DND-41 (cell line): Measurements from ENCODE around the gene MTX2.

Experiments used
- ATAC-seq: fragments of 200-7000 bp; cut with Tn5 transposase; 3 replicates; pipeline ENCODE4 v1.9.1; 2021; ENCODE audit warnings: low read depth; ENCODE audit not compliant: insufficient read depth
- DNase-seq: peaks from one replicate; pipeline ENCODE4 v3.0.0-alpha.2; 2020
- H2AFZ ChIP-seq: 2 replicates; pipeline ENCODE4 v1.6.0; 2012; ENCODE audit warnings: low read depth, low read length
- H3K27ac ChIP-seq: 2 replicates; pipeline ENCODE4 v1.5.1; 2012; ENCODE audit warnings: low read length, inconsistent platforms
- H3K27me3 ChIP-seq: fragments of 200-600 bp; sonication (generic); 2 replicates; pipeline ENCODE4 v1.6.0; 2012; ENCODE audit warnings: low read length, mild to moderate bottlenecking, inconsistent platforms; ENCODE audit not compliant: insufficient read depth, poor library complexity
- H3K36me3 ChIP-seq: 2 replicates; pipeline ENCODE4 v1.5.1; 2012; ENCODE audit warnings: low read length, inconsistent platforms; ENCODE audit not compliant: insufficient read depth
- H3K4me1 ChIP-seq: 2 replicates; pipeline ENCODE4 v1.5.1; 2012; ENCODE audit warnings: mild to moderate bottlenecking, low read length; ENCODE audit not compliant: insufficient read depth
- H3K4me2 ChIP-seq: 2 replicates; pipeline ENCODE4 v1.6.0; 2012; ENCODE audit warnings: mild to moderate bottlenecking, moderate library complexity, low read length, inconsistent platforms; ENCODE audit not compliant: insufficient read depth
- H3K4me3 ChIP-seq, 2 experiments: fragments of 200-600 bp in 1 of 2; shearing (Covaris generic) in 1 of 2; 2 replicates each; pipeline ENCODE4 v1.5.1; 2012 to 2016; ENCODE audit warnings: inconsistent platforms in 2 of 2, low read length in 2 of 2, mild to moderate bottlenecking in 2 of 2, low read depth in 1 of 2, moderate library complexity in 1 of 2
- H3K79me2 ChIP-seq: 2 replicates; pipeline ENCODE4 v1.6.0; 2012; ENCODE audit warnings: low read length, inconsistent platforms; ENCODE audit not compliant: insufficient read depth
- H3K9ac ChIP-seq: 2 replicates; pipeline ENCODE4 v1.6.0; 2012; ENCODE audit warnings: low read depth, mild to moderate bottlenecking, inconsistent platforms, low read length, moderate library complexity
- H3K9me3 ChIP-seq: 2 replicates; pipeline ENCODE4 v1.5.1; 2012; ENCODE audit warnings: low read length, moderate library complexity, mild to moderate bottlenecking, inconsistent platforms; ENCODE audit not compliant: insufficient read depth, severe bottlenecking
- H4K20me1 ChIP-seq: 2 replicates; pipeline ENCODE4 v1.6.0; 2012; ENCODE audit warnings: low read length; ENCODE audit not compliant: insufficient read depth
- EZH2 ChIP-seq: IDR thresholded peaks from 3 replicates; pipeline ENCODE4 v1.6.1; 2012; ENCODE audit warnings: borderline replicate concordance, low read depth, mild to moderate bottlenecking, moderate library complexity, low read length, inconsistent platforms; ENCODE audit not compliant: severe bottlenecking
- TF ChIP-seq, protein P1 (sequence below): IDR thresholded peaks from 2 replicates; pipeline ENCODE4 v1.5.1; 2012; ENCODE audit warnings: borderline replicate concordance, low read length, moderate library complexity, mild to moderate bottlenecking; ENCODE audit not compliant: poor library complexity, severe bottlenecking; ENCODE audit errors: extremely low read depth

Gene MTX2

DNA sequence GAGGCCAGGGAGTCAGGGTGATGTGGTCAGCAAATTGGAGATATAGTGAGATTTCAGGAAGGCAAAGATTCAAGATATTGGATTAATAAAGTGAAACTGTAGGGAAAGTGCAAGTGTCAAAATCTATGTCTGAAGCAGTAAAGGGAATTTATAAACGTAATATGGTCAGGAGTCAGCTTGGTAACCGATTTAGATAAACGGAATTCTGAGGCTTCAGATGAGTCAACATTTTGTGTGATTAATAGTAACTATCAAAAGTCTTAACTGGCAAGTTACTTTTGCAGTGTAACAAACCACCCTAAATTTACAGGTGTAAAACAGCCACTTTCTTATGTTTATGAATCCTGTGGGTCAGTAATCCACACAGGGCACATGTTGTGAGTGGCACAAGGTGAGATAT lies 10.9 kb downstream of the MTX2 start:
- ATAC-seq (no peak), DNase-seq (no peak)
- no peaks in the 10 kb centered on the region for H3K9me3 ChIP-seq
- no peak overlapping the region for H2AFZ ChIP-seq
- no peak overlapping the region for H3K9ac ChIP-seq
- no peaks in the 10 kb centered on the region for H3K27me3 ChIP-seq
- H3K79me2 ChIP-seq: peaks cover 38% of the 10 kb centered on the region
- no peak overlapping the region for H3K4me3 ChIP-seq
- peaks cover 16% of the 10 kb centered on the region; the same call in 1 of the 2 replicates for H4K20me1 ChIP-seq
- H3K27ac ChIP-seq: no peak overlapping the region
- no peak overlapping the region for H3K4me2 ChIP-seq
- TF ChIP-seq, protein P1, sequence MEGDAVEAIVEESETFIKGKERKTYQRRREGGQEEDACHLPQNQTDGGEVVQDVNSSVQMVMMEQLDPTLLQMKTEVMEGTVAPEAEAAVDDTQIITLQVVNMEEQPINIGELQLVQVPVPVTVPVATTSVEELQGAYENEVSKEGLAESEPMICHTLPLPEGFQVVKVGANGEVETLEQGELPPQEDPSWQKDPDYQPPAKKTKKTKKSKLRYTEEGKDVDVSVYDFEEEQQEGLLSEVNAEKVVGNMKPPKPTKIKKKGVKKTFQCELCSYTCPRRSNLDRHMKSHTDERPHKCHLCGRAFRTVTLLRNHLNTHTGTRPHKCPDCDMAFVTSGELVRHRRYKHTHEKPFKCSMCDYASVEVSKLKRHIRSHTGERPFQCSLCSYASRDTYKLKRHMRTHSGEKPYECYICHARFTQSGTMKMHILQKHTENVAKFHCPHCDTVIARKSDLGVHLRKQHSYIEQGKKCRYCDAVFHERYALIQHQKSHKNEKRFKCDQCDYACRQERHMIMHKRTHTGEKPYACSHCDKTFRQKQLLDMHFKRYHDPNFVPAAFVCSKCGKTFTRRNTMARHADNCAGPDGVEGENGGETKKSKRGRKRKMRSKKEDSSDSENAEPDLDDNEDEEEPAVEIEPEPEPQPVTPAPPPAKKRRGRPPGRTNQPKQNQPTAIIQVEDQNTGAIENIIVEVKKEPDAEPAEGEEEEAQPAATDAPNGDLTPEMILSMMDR: no peak
- TF ChIP-seq EZH2: no peak
- no peaks in the 10 kb centered on the region for H3K36me3 ChIP-seq
- peaks cover 24% of the 10 kb centered on the region for H3K4me1 ChIP-seq

DNA sequence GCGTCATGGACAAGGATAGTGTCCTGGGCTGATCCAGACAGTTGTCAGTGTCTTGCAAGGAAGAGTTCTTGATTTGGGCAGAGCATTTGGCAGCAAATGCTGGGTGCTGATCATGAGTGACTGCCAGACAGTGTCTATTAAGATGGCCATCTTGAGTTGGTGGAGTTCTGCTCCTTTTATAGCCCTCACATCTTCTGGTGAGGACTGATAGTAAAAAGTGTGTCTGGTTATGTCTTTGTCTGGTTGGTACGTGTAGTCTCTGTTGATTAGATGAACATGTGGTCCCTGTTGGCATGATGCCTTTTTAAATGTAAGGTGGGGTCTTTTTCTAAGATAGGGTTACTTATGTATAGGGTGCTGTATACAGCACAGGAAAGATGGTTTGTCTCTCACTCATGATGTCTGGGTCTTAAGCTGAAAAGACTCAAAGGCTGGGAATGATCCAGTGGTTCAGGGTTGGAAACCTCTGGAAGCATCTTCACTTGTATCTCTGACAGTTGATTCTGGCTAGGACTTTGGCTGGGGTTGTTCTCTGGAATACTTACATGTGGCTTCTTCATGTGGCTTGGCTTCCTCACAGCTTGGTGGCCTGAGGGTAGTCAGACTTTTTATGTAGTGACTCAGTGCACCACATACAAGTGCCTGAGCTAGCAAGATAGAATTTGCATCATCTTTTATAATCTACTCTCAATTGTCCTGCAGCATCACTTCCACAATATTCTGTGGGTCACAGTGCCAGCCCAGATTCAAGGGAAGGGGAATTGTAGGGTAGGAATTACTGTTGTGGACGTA lies 11.8 kb downstream of the MTX2 start:
- Histone ChIP-seq H3K4me2 (no peak overlapping the region), H4K20me1 (peaks cover 20% of the 10 kb centered on the region; the same call in 1 of the 2 replicates)

DNA sequence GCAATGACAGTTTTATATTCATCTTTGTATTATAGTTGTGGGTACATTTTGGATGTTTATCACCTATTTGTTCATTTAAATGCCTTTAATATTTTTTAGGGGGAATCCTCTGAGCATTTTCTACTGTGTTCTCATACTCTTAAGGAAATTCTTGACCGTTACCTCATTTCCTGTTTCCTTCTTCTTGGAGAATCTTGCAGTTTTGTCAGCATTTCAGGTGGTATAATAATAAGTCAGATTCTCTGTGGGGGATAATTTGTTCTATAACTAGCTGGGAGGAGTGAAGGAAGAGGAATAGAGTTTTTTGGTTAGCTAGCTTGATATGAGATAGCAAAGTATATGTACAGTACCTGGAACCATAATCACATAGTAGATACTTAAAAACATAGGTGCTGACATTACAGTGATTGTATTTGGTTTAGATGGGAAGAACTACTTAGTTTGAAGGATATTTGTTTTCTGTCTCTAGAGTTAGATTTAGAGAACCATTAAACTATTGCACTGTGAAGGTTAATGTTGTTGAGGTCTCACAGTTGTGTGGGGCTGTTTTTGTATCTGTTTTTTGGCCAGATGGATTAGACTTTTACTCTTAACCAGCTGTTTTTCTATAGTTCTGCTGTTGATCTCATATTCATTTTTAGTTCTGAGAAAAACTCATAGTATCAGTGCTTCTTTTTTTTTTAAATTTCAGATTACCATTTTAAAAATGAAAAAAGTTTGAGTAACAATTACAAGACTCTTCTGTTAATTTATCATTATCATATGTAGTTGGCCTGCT lies 14.2 kb downstream of the MTX2 start:
- H3K4me2 ChIP-seq: no peak overlapping the region
- peaks cover 51% of the 10 kb centered on the region for H3K79me2 ChIP-seq
- H3K9me3 ChIP-seq: no peaks in the 10 kb centered on the region
- no peak overlapping the region for H3K27ac ChIP-seq
- no peak overlapping the region for H2AFZ ChIP-seq
- TF ChIP-seq EZH2: no peak
- TF ChIP-seq, protein P1: no peak
- no peak overlapping the region for H3K9ac ChIP-seq
- H3K27me3 ChIP-seq: no peaks in the 10 kb centered on the region
- H4K20me1 ChIP-seq: peaks cover 22% of the 10 kb centered on the region; the same call in 1 of the 2 replicates
- peaks cover 24% of the 10 kb centered on the region for H3K4me1 ChIP-seq
- no peak for ATAC-seq
- H3K4me3 ChIP-seq: no peak overlapping the region
- no peak for DNase-seq
- H3K36me3 ChIP-seq: no peaks in the 10 kb centered on the region

More for the DNA sequence above, 11.8 kb downstream of the MTX2 start:
- H3K9ac ChIP-seq: no peak overlapping the region
- no peaks in the 10 kb centered on the region for H3K27me3 ChIP-seq
- no peaks in the 10 kb centered on the region for H3K9me3 ChIP-seq
- DNase-seq (no peak), ATAC-seq (no peak)
- peaks cover 24% of the 10 kb centered on the region for H3K4me1 ChIP-seq
- H3K27ac ChIP-seq: no peak overlapping the region
- H2AFZ ChIP-seq: no peak overlapping the region
- H3K79me2 ChIP-seq: peaks cover 41% of the 10 kb centered on the region
- TF ChIP-seq, protein P1: no peak
- no peak for TF ChIP-seq EZH2
- no peaks in the 10 kb centered on the region for H3K36me3 ChIP-seq
- no peak overlapping the region for H3K4me3 ChIP-seq
